K562 treated with DMSO at 1 percent for 24 hours (cell line): ENCODE data around the gene MTA2. TPM values are rescaled to one million over a fixed set of nuclear protein-coding genes. Genes with fewer than 3 reads are reported as not detected.

Experiments used
- total RNA-seq: library from RNA; unstranded; fragments of 300-600 nt; gene quantifications from 2 replicates; pipeline ENCODE4 v1.2.3, GENCODE V29; 2022; ENCODE audit warnings: low read depth; ENCODE audit not compliant: insufficient read depth

The MTA2 gene
- total RNA-seq: 101 and 103 TPM in 2 replicates

GRCh38 chr11:62601372-62602140, at the start of gene MTA2:
Gene MTA2, minus strand, starts transcription at chr11:62601865. Its CDS starts 415 bp downstream, at chr11:62601450.

GRCh38 chr11:62645946-62646824, 44.5 kb upstream of the MTA2 start, which contains the start of gene GANAB:
Gene GANAB, minus strand, starts transcription at chr11:62646613. Its CDS starts 14 bp downstream, at chr11:62646599.

GRCh38 chr11:62621567-62622470, 20.2 kb upstream of the MTA2 start, which contains the start of gene B3GAT3:
Gene B3GAT3, minus strand, starts transcription at chr11:62621986. Its CDS starts 39 bp downstream, at chr11:62621947.

GRCh38 chr11:62612366-62613290, 11.0 kb upstream of the MTA2 start, which contains the start of the genes EML3 and ROM1:
Gene EML3, minus strand, starts transcription at chr11:62612775. Its CDS starts 318 bp downstream, at chr11:62612457.
Gene ROM1, plus strand, starts transcription at chr11:62613257. Its CDS starts 25 bp downstream, at chr11:62613282.

GRCh38 chr11:62591448-62592145, 10.1 kb downstream of the MTA2 start, which contains the start of gene TUT1:
Gene TUT1, minus strand, starts transcription at chr11:62591523. Its CDS starts 38 bp downstream, at chr11:62591485.

GRCh38 chr11:62573592-62574362, 27.9 kb downstream of the MTA2 start, which contains the start of gene EEF1G:
Gene EEF1G, minus strand, starts transcription at chr11:62573891. Its CDS starts 49 bp downstream, at chr11:62573842.

GRCh38 chr11:62546244-62546928, 55.3 kb downstream of the MTA2 start, which contains the start of gene AHNAK:
Gene AHNAK, minus strand, starts transcription at chr11:62546806. Its CDS starts 10,708 bp downstream, at chr11:62536098.

Other genes starting within 250 kb of the MTA2 start
- gene SCGB1A1, start 182.8 kb downstream of the MTA2 start, total RNA-seq: not detected in 2 replicates
- gene AHNAK, start 55.1 kb downstream of the MTA2 start, total RNA-seq: 22.4 and 23.6 TPM in 2 replicates
- gene EEF1G, start 28.0 kb downstream of the MTA2 start, total RNA-seq: 3,596 and 3,725 TPM in 2 replicates
- 29.6 and 30.9 TPM in 2 replicates for gene TUT1, start 10.3 kb downstream of the MTA2 start, total RNA-seq
- gene EML3, start 10.9 kb upstream of the MTA2 start, total RNA-seq: 33.2 and 34.6 TPM in 2 replicates
- gene ROM1, start 11.4 kb upstream of the MTA2 start, total RNA-seq: 1.3 and 1.7 TPM in 2 replicates
- gene B3GAT3, start 20.1 kb upstream of the MTA2 start, total RNA-seq: 118 TPM in 2 replicates
- gene GANAB, start 44.7 kb upstream of the MTA2 start, total RNA-seq: 290 and 292 TPM in 2 replicates
- 44.5 and 48.9 TPM in 2 replicates for gene INTS5, start 51.4 kb upstream of the MTA2 start, total RNA-seq
- 127 and 134 TPM in 2 replicates for gene C11orf98, start 63.3 kb upstream of the MTA2 start, total RNA-seq
- 26.4 and 27.9 TPM in 2 replicates for gene CSKMT, start 63.4 kb upstream of the MTA2 start, total RNA-seq
- 24.1 and 25.0 TPM in 2 replicates for gene UQCC3, start 69.8 kb upstream of the MTA2 start, total RNA-seq
- 5.9 and 7.1 TPM in 2 replicates for gene LBHD1, start 70.4 kb upstream of the MTA2 start, total RNA-seq
- gene UBXN1, start 77.2 kb upstream of the MTA2 start, total RNA-seq: 259 and 275 TPM in 2 replicates
- gene LRRN4CL, start 87.7 kb upstream of the MTA2 start, total RNA-seq: 0.22 TPM in 1 of 2 replicates, not detected in the other
- 49.7 and 57.8 TPM in 2 replicates for gene BSCL2, start 105.6 kb upstream of the MTA2 start, total RNA-seq
- 0.44 TPM in 1 of 2 replicates, not detected in the other for gene GNG3, start 105.8 kb upstream of the MTA2 start, total RNA-seq
- gene HNRNPUL2, start 125.6 kb upstream of the MTA2 start, total RNA-seq: 30.7 and 35.4 TPM in 2 replicates
- gene TTC9C, start 126.6 kb upstream of the MTA2 start, total RNA-seq: 53.1 and 59.6 TPM in 2 replicates
- gene ZBTB3, start 152.3 kb upstream of the MTA2 start, total RNA-seq: 3.9 and 4.2 TPM in 2 replicates
- 133 and 165 TPM in 2 replicates for gene POLR2G, start 159.7 kb upstream of the MTA2 start, total RNA-seq
- 37.5 and 47.4 TPM in 2 replicates for gene TAF6L, start 169.5 kb upstream of the MTA2 start, total RNA-seq
- 51.3 and 52.2 TPM in 2 replicates for gene TMEM179B, start 185.5 kb upstream of the MTA2 start, total RNA-seq
- 22.4 and 24.5 TPM in 2 replicates for gene TMEM223, start 190.1 kb upstream of the MTA2 start, total RNA-seq
- gene NXF1, start 203.6 kb upstream of the MTA2 start, total RNA-seq: 73.6 and 82.9 TPM in 2 replicates
- gene STX5, start 230.2 kb upstream of the MTA2 start, total RNA-seq: 88.1 and 93.6 TPM in 2 replicates
- gene TEX54, start 231.0 kb upstream of the MTA2 start, total RNA-seq: 4.1 TPM in 1 of 2 replicates, not detected in the other
- gene WDR74, start 237.7 kb upstream of the MTA2 start, total RNA-seq: 53.8 and 55.3 TPM in 2 replicates